K562 (cell line): ENCODE results near the gene OR2V1. TPM values are rescaled to one million over a fixed set of nuclear protein-coding genes. Genes with fewer than 3 reads are reported as not detected.

Experiments
- E2F6 ChIP-seq, 2 experiments: IDR thresholded peaks; 2 replicates each; pipeline ENCODE4 v1.6.1; 2011; ENCODE audit warnings: borderline replicate concordance in 1 of 2, control low read depth in 1 of 2, low read depth in 1 of 2, low read length in 1 of 2, mild to moderate bottlenecking in 1 of 2, mixed read lengths in 1 of 2, moderate library complexity in 1 of 2; ENCODE audit not compliant: insufficient read depth in 1 of 2, insufficient read length in 1 of 2, poor library complexity in 1 of 2, severe bottlenecking in 1 of 2; ENCODE audit errors: extremely low read depth in 1 of 2
- E4F1 ChIP-seq: fragments of 250-450 bp; sonication (Bioruptor Pico); IDR thresholded peaks from 2 replicates; pipeline ENCODE4 v1.5.0; 2021; ENCODE audit warnings: mild to moderate bottlenecking, borderline replicate concordance
- HDAC1 ChIP-seq, 2 experiments: fragments of 450-650 bp; IDR thresholded peaks; 2 replicates each; pipeline ENCODE4 v1.6.1; 2016 to 2017; ENCODE audit warnings: inconsistent platforms in 1 of 2, mild to moderate bottlenecking in 1 of 2, moderate library complexity in 1 of 2
- KDM5B ChIP-seq: fragments of 200-600 bp; sonication (generic); IDR thresholded peaks from 2 replicates; pipeline ENCODE4 v1.6.1; 2012; ENCODE audit warnings: low read depth, mild to moderate bottlenecking, moderate library complexity, low read length, control low read depth, inconsistent platforms; ENCODE audit not compliant: insufficient replicate concordance
- MAZ ChIP-seq, 2 experiments: fragments of 450-650 bp in 1 of 2; sonication (generic) in 1 of 2; formaldehyde crosslinking; IDR thresholded peaks in 1 of 2; conservative IDR thresholded peaks in 1 of 2; 2 replicates each; pipeline versions ENCODE4 v1.4.0 to v1.5.0; 2020; ENCODE audit warnings: mild to moderate bottlenecking in 1 of 2, missing genetic modification reagents in 1 of 2
- MIER1 ChIP-seq: fragments of 450-650 bp; IDR thresholded peaks from 2 replicates; pipeline ENCODE4 v1.6.1; 2016; ENCODE audit warnings: antibody characterized with exemption, mild to moderate bottlenecking, low read depth
- PHF8 ChIP-seq: fragments of 200-600 bp; sonication (generic); IDR thresholded peaks from 2 replicates; pipeline ENCODE4 v1.6.1; 2012; ENCODE audit warnings: mixed run types, mild to moderate bottlenecking, inconsistent platforms, low read length, moderate library complexity, borderline replicate concordance
- POLR2A ChIP-seq: fragments of 450-650 bp; conservative IDR thresholded peaks from 2 replicates; pipeline ENCODE4 v1.6.1; 2016
- POLR2G ChIP-seq: fragments of 200-400 bp; formaldehyde crosslinking; IDR thresholded peaks from 2 replicates; pipeline ENCODE4 v1.6.1; 2017; ENCODE audit warnings: low read depth, mild to moderate bottlenecking, antibody characterized with exemption, low read length, moderate library complexity
- TAF1 ChIP-seq: IDR thresholded peaks from 2 replicates; pipeline ENCODE4 v1.6.1; 2011; ENCODE audit warnings: mild to moderate bottlenecking, low read length, moderate library complexity; ENCODE audit not compliant: insufficient read depth, control insufficient read depth, severe bottlenecking; ENCODE audit errors: extremely low read depth
- TCF7 ChIP-seq: sonication (generic); IDR thresholded peaks from 2 replicates; pipeline ENCODE4 v1.6.1; 2016; ENCODE audit warnings: antibody characterized with exemption, borderline replicate concordance
- YY1 ChIP-seq, 3 experiments: IDR thresholded peaks; 2 replicates each; pipeline ENCODE4 v1.6.1; 2011; ENCODE audit warnings: low read length in 2 of 3, mild to moderate bottlenecking in 2 of 3, moderate library complexity in 2 of 3, borderline replicate concordance in 1 of 3, control low read depth in 1 of 3, low read depth in 1 of 3; ENCODE audit not compliant: insufficient read depth in 3 of 3, insufficient replicate concordance in 2 of 3, control insufficient read depth in 1 of 3, insufficient read length in 1 of 3; ENCODE audit errors: extremely low read depth in 1 of 3
- ZBTB49 ChIP-seq: sonication (generic); formaldehyde crosslinking; IDR thresholded peaks from 2 replicates; pipeline ENCODE4 v1.8.0; 2022; ENCODE audit warnings: missing genetic modification reagents, mild to moderate bottlenecking, borderline replicate concordance
- ZNF239 ChIP-seq: fragments of 250-450 bp; sonication (Bioruptor Pico); IDR thresholded peaks from 2 replicates; pipeline ENCODE4 v1.4.0; 2020; ENCODE audit warnings: mild to moderate bottlenecking
- ZNF431 ChIP-seq: sonication (generic); formaldehyde crosslinking; IDR thresholded peaks from 2 replicates; pipeline ENCODE4 v1.8.0; 2022; ENCODE audit warnings: mild to moderate bottlenecking, missing genetic modification reagents
- polyA plus RNA-seq, 8 experiments: library from polyadenylated mRNA; depleted of rRNA in 4 of 8; stranded (reverse) in 5 of 8; unstranded in 3 of 8; fragments of >200 nt; fragmentation: Nextera tagmentation in 2 of 8; fragmentation: Illumina TruSeq in 1 of 8; extraction: Ambion mirVana in 2 of 8; extraction: Trizol in 1 of 8; gene quantifications; 2 replicates each; pipeline versions ENCODE4 v1.2.1 to v1.2.3, GENCODE V29; 2011 to 2014; ENCODE audit warnings: inconsistent platforms in 1 of 8, missing spikeins in 1 of 8
- total RNA-seq, 7 experiments: library from RNA; depleted of rRNA in 6 of 7; stranded (reverse); fragments of >200 nt in 6 of 7; fragmentation: Illumina TruSeq in 2 of 7; extraction: Trizol in 2 of 7; gene quantifications; 2 replicates each; pipeline versions ENCODE4 v1.2.1 to v1.2.3, GENCODE V29; 2011 to 2021; ENCODE audit warnings: low replicate concordance in 1 of 7

Gene OR2V1
- total and polyA plus RNA-seq, 9 of the 15 experiments (the other 6 are each of a cell fraction or from before 2014, with no cell fraction given), result 0.04 to 0.28 (median 0.15) TPM; not detected in 5

GRCh38 chr5:181160152-181160754 is 29.3 kb upstream of the OR2V1 start (continued):
- TF ChIP-seq ZBTB49 (CRISPR knock-in tag) (no peak), POLR2A (peak; percentile 65), E4F1 (no peak), YY1 (IDR thresholded peaks at IDR 0.05; ENCODE audit: borderline replicate concordance in 1 of 3, control insufficient read depth in 1 of 3, extremely low read depth in 1 of 3, insufficient read depth in 3 of 3, insufficient read length in 1 of 3, insufficient replicate concordance in 2 of 3, low read depth in 1 of 3, low read length in 2 of 3) (no peak), POLR2G (peak; percentile 74), PHF8 (peak; percentile 51; the same call in 1 of the 2 replicates), TCF7 (no peak), MAZ (CRISPR knock-in tag; conservative IDR thresholded peaks at IDR 0.05 in 1 of 2, IDR thresholded peaks at IDR 0.05 in 1 of 2) (peak; percentile 47 to 63; a peak in 2 of 4 replicates), KDM5B (peak; percentile 28), ZNF239 (CRISPR knock-in tag) (no peak), HDAC1 (IDR thresholded peaks at IDR 0.05) (no peak), E2F6 (IDR thresholded peaks at IDR 0.05; ENCODE audit: borderline replicate concordance in 1 of 2, extremely low read depth in 1 of 2, insufficient read depth in 1 of 2, insufficient read length in 1 of 2, low read depth in 1 of 2, low read length in 1 of 2, poor library complexity in 1 of 2, severe bottlenecking in 1 of 2) (peak in 1 of 2 experiments; percentile 66), TAF1 (peak; percentile 26), ZNF431 (CRISPR knock-in tag) (no peak), MIER1 (peak; percentile 27; the same call in 1 of the 2 replicates)
